WERI-Rb-1 (cell line): ENCODE results near the gene RPS19BP1.

ENCODE experiments used
- DNase-seq: peaks from one replicate; pipeline ENCODE4 v3.0.0-alpha.2; 2020
- H3K27ac ChIP-seq: fragments of 250-450 bp; sonication (Bioruptor Pico); 2 replicates; pipeline ENCODE4 v1.5.1; 2020; ENCODE audit warnings: mild to moderate bottlenecking, moderate library complexity
- H3K27me3 ChIP-seq: fragments of 250-450 bp; sonication (Bioruptor Pico); 2 replicates; pipeline ENCODE4 v1.5.1; 2021; ENCODE audit warnings: mild to moderate bottlenecking, low read depth, moderate library complexity; ENCODE audit not compliant: insufficient read depth, severe bottlenecking
- H3K36me3 ChIP-seq: fragments of 250-450 bp; sonication (Bioruptor Pico); 2 replicates; pipeline ENCODE4 v1.5.1; 2020; ENCODE audit warnings: mild to moderate bottlenecking, moderate library complexity
- H3K4me3 ChIP-seq: 2 replicates; pipeline ENCODE4 v1.5.1; 2011; ENCODE audit warnings: low read depth, mild to moderate bottlenecking, control low read depth, low read length
- H3K9me3 ChIP-seq: fragments of 250-450 bp; sonication (Bioruptor Pico); 2 replicates; pipeline ENCODE4 v1.5.1; 2021; ENCODE audit warnings: mild to moderate bottlenecking, moderate library complexity; ENCODE audit not compliant: severe bottlenecking
- CTCF ChIP-seq: IDR thresholded peaks from 2 replicates; pipeline ENCODE4 v1.5.1; 2011; ENCODE audit warnings: low read depth, mild to moderate bottlenecking, control low read depth, inconsistent platforms, low read length

The RPS19BP1 gene

DNA sequence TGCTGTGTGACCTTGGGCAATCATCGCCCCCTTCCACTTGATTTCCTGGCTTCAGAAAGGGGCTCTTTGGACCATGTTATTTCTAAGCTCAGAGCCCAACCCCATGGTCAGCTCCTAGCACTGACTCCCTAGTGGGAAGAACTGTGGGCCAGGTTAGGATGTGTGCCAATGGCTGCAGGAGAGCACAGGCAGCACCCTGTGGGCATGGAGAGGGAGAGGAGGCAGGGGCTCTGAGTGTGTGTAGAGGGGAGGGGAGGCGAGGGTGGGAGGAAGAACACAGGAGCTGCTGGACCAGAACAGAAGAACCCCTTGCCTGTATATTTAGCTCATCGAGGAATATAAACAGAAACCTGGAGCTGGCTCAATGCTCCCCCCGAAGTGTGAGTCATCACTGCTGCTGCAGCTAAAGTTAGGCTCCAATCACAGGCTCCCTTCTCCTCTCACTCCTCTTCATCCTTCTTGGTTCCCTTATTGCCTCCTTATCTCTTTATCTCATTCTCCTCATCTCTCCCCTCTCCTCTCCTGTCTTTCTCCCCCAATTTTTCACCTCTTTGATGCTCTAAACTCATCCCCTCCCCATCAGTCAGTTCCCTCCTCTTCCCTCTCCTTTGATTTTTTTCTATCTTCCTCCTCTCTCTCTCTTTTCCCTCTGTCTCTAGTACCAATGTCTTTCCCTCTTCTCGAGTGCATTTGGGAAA is 14.5 kb upstream of the RPS19BP1 start:
- H3K27ac ChIP-seq: no peak overlapping the region
- no peak for DNase-seq
- no peaks in the 10 kb centered on the region for H3K27me3 ChIP-seq
- H3K9me3 ChIP-seq: no peaks in the 10 kb centered on the region
- no peaks in the 10 kb centered on the region for H3K36me3 ChIP-seq
- TF ChIP-seq CTCF: no peak
- H3K4me3 ChIP-seq: no peak overlapping the region

GRCh38 chr22:39545386-39546365 is 13.1 kb upstream of the RPS19BP1 start:
- no peak for DNase-seq
- H3K27ac ChIP-seq: no peak overlapping the region
- no peaks in the 10 kb centered on the region for H3K36me3 ChIP-seq
- no peaks in the 10 kb centered on the region for H3K9me3 ChIP-seq
- H3K4me3 ChIP-seq: no peak overlapping the region
- H3K27me3 ChIP-seq: no peaks in the 10 kb centered on the region
- TF ChIP-seq CTCF: no peak

GRCh38 chr22:39543095-39543494 is 10.5 kb upstream of the RPS19BP1 start:
- peak; percentile 84 for TF ChIP-seq CTCF
- Histone ChIP-seq H3K4me3 (no peak overlapping the region), H3K9me3 (no peaks in the 10 kb centered on the region), H3K27ac (no peak overlapping the region), H3K36me3 (no peaks in the 10 kb centered on the region), H3K27me3 (no peaks in the 10 kb centered on the region)
- DNase-seq: peak; percentile 88

- Histone ChIP-seq H3K4me3 (no peak overlapping the region), H3K9me3 (no peaks in the 10 kb centered on the region), H3K27me3 (no peaks in the 10 kb centered on the region), H3K27ac (no peak overlapping the region), H3K36me3 (no peaks in the 10 kb centered on the region)
- DNase-seq: no peak
- no peak for TF ChIP-seq CTCF
These were observed 5.4 kb upstream of the RPS19BP1 start for GRCh38 chr22:39537975-39538374.

- Histone ChIP-seq H3K27me3 (no peaks in the 10 kb centered on the region), H3K27ac (no peak overlapping the region), H3K4me3 (no peak overlapping the region), H3K9me3 (no peaks in the 10 kb centered on the region), H3K36me3 (0 out of 2 replicates have a peak, but pooled peaks cover 2% of the 10 kb centered on the region)
- TF ChIP-seq CTCF: no peak
- no peak for DNase-seq
These were observed 4.2 kb upstream of the RPS19BP1 start for GRCh38 chr22:39536711-39537110.
